Stimulated activated CD8-positive, alpha-beta memory T cell treated with anti-CD3 and anti-CD28 coated beads, Interleukin-7, amount 100 ng/mL, for 48 hours (primary cell): Measurements from ENCODE around the gene GRM7.

Source experiments
- DNase-seq, 2 donors: peaks; one replicate each; pipeline ENCODE4 v3.0.0-alpha.2; 2020; ENCODE audit warnings: low read depth in 1 of 2; ENCODE audit errors: extremely low read depth in 1 of 2

Gene GRM7

GRCh38 chr3:7385635-7386034, 524.7 kb downstream of the GRM7 start:
- DNase-seq, result no peak

- DNase-seq, result no peak
Measured at GRCh38 chr3:7388026-7388425, 527.1 kb downstream of the GRM7 start.

DNA sequence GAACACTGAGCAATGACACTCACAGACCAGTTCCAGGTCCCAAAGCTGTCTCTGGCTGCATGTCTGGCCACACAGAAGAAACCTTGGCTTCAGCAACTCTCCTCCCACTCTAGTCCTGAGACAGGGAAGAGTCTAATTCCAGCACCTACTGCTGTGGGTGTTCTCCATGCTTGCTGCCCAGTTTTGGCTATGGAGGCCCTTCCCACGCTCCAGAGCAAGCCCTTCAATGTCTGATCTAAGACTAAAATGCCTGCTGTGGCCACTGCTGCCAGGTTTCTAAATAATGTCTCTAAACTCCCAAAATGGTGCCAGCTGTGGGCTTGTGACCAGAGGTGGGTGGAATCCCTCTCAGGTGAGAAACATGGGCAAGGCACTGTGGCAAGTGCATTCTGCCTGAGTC, 531.3 kb downstream of the GRM7 start:
- no peak for DNase-seq

DNA sequence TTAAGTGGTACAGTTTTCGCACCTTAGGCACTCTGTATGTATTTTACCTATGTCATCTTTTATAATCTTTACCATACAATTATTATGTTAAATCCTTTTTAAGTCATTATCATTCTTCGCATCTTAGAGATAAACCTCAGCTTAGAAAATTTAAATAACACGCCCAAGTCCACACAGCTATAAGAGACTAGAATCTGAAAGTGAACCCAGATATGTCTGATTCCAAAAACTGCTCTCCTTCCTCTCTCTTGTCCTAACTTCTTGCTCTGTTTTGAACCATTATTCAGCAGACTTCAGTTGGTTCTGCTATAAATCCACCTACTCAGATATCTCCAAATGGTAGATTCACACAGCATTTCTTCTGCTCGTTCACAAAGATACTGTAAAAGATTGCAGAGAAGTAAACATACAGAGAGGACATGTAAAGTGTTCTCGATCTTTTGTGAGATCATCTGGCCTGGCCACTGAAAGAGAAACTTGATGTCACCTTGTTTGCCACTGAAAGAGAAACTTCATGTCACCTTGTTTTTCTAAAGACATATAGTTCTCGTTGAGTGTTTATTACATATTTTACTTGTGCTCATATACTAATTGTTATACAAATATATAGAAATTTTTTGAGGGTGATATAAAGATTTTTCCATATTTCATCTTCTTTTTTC, 533.2 kb downstream of the GRM7 start:
- no peak for DNase-seq

- no peak for DNase-seq
Measured at GRCh38 chr3:7396534-7396933, 535.6 kb downstream of the GRM7 start.

DNA sequence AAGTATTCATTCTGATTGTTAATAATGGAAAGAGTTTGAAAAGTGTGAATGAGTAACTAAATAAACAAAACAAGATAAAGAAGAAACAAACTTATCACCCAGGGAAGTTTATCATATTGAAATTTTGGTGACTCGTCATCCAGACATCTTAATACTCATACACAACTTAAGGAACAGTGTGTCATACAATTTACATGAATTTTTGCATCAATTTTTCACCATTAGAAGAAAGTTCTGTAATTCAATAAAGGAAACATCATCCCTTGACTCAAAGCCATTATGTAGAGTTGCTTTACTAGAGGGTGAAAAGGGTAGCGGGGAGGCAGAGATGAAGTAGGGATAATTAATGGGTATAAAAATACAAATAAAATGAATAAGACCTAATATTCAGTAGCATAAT, 536.2 kb downstream of the GRM7 start:
- no peak for DNase-seq

- DNase-seq, result no peak
Measured at GRCh38 chr3:7400360-7400759, 539.4 kb downstream of the GRM7 start.

- no peak for DNase-seq
Measured at GRCh38 chr3:7401418-7401817, 540.5 kb downstream of the GRM7 start.

GRCh38 chr3:7407107-7407506, 546.2 kb downstream of the GRM7 start:
- DNase-seq, result no peak

DNA sequence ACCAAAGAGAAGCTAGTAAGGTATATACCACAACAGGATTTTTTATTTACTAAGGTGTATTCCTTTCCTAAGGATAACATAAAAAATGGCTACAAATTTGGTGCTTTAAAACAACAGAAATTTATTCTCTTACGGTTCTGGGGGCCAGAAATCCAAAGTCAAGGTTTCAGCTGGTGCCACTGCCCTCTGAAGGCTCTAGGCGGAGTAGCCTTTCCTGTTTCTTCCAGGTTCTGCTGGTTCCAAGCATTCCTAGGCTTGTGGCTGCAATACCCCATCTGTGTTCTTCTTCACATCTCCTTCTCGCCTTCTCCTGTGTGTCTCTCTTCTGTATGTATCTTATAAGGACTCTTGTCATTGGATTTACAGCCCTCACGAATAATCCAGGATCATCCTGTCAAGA, 549.9 kb downstream of the GRM7 start:
- no peak for DNase-seq

- no peak for DNase-seq
Measured at GRCh38 chr3:7421065-7421464, 560.1 kb downstream of the GRM7 start.

DNA sequence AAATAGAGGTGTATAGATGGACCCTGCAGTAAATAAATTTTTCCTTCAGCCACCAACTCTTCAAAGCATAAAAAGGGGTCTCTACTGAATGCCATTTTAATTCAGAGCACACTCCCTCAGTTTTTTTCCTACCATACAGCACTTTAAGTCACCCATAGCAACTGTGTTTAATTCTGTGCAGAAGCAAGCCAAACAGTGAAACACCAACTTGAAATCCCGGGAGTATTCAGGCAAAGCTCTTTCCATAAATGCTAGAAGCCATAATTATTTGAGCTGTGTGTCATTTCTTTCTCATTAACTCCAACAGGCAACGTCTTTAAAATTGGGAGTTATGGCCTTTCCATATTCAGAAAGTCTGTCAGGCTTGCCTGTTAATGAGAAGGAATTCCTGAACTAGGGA, 562.1 kb downstream of the GRM7 start:
- DNase-seq, result no peak

- no peak for DNase-seq
Measured at GRCh38 chr3:7423995-7424394, 563.1 kb downstream of the GRM7 start.

- no peak for DNase-seq
Measured at GRCh38 chr3:7428206-7428718, 567.3 kb downstream of the GRM7 start.

DNA sequence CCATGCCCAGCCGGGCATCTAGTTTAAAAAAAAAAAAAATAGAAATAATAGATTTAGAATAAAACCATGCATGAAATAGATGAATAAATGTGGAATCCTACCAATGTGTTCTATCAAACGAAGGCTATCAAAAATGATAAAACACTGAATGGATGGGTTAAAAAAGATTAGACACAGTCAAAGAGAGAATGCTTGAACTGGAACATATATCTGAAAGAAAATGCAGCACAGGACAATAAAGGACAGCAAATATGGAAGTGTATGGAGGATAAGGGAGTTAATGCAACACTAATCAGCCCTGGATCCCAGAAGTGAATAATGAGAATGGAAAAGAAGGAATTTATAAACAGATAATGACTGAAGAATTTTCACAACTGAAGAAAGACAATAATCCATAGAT, 571.7 kb downstream of the GRM7 start:
- no peak for DNase-seq

- no peak for DNase-seq
Measured at GRCh38 chr3:7433073-7433472, 572.2 kb downstream of the GRM7 start.

DNA sequence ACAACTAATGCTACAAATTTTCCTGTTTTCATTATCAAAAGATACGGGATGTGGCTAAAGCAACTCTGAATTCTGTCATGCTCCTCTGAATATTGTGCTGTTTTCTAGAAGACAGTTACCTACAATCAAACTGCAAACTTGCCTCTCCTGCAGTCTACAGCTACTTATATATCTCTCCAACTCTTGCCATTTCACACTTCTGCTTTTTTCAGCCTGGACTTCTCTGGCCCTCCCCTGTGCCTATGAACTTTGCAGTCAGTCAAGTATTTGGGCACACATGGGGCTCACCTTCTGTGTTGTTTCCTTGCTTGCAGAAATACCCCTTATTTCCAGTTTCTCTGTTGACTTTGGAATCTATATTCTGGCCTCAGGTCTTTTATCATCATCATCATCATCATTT, 575.6 kb downstream of the GRM7 start:
- no peak for DNase-seq

- DNase-seq, result no peak
Measured at GRCh38 chr3:7437231-7437630, 576.3 kb downstream of the GRM7 start.

- no peak for DNase-seq
Measured at GRCh38 chr3:7439101-7439680, 578.3 kb downstream of the GRM7 start.

- no peak for DNase-seq
Measured at GRCh38 chr3:7444886-7445285, 584.0 kb downstream of the GRM7 start.

GRCh38 chr3:7445331-7445730, 584.4 kb downstream of the GRM7 start:
- DNase-seq, result no peak

- DNase-seq, result no peak
Measured at GRCh38 chr3:7447197-7447769, 586.4 kb downstream of the GRM7 start.
